DOHH2 (cell line): Measurements from ENCODE around the gene ATXN7L1.

Source experiments
- EZH2phosphoT487 ChIP-seq: fragments of 200-600 bp; sonication (generic); IDR thresholded peaks from 2 replicates; pipeline ENCODE4 v1.6.1; 2017; ENCODE audit warnings: borderline replicate concordance, mild to moderate bottlenecking, antibody characterized with exemption, low read length, moderate library complexity, mixed read lengths
- TF ChIP-seq, protein P1 (sequence below): fragments of 200-600 bp; sonication (generic); IDR thresholded peaks from one replicate; pipeline ENCODE4 v1.5.1; 2014; ENCODE audit warnings: antibody characterized with exemption, mild to moderate bottlenecking, low read depth, low read length; ENCODE audit not compliant: poor library complexity, severe bottlenecking

- TF ChIP-seq, protein P1, sequence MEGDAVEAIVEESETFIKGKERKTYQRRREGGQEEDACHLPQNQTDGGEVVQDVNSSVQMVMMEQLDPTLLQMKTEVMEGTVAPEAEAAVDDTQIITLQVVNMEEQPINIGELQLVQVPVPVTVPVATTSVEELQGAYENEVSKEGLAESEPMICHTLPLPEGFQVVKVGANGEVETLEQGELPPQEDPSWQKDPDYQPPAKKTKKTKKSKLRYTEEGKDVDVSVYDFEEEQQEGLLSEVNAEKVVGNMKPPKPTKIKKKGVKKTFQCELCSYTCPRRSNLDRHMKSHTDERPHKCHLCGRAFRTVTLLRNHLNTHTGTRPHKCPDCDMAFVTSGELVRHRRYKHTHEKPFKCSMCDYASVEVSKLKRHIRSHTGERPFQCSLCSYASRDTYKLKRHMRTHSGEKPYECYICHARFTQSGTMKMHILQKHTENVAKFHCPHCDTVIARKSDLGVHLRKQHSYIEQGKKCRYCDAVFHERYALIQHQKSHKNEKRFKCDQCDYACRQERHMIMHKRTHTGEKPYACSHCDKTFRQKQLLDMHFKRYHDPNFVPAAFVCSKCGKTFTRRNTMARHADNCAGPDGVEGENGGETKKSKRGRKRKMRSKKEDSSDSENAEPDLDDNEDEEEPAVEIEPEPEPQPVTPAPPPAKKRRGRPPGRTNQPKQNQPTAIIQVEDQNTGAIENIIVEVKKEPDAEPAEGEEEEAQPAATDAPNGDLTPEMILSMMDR = no peak
- no peak for TF ChIP-seq EZH2phosphoT487
These were observed 96.3 kb downstream of the ATXN7L1 start for GRCh38 chr7:105779856-105780780.
